ENCODE measurements around the gene SYT10. TPM values are rescaled to one million over a fixed set of nuclear protein-coding genes. Genes with fewer than 3 reads are reported as not detected.

Gene SYT10
- total RNA-seq, 2 donors from 2014 or later, result 0.41 to 0.68 TPM

- intact Hi-C loops (cut with DNase I), result no loop called here
- H3K36me3 ChIP-seq, result no peaks in the 10 kb centered on the region
- under 1% methylated on average over 68 of the region's 68 CpGs for WGBS
- H3K9me3 ChIP-seq, result no peaks in the 10 kb centered on the region
- H3K27ac ChIP-seq, result no peak overlapping the region
- no peak for DNase-seq (ENCODE audit: low spot score)
- H3K4me3 ChIP-seq, result peak overlapping the region; percentile 35 to 40
- no peaks in the 10 kb centered on the region for H3K4me1 ChIP-seq (replicated peaks)
- H3K27me3 ChIP-seq (replicated peaks; ENCODE audit: insufficient read depth), result no peaks in the 10 kb centered on the region
- no peak for TF ChIP-seq POLR2AphosphoS5 (IDR thresholded peaks at IDR 0.05)
- no peak for TF ChIP-seq POLR2A (IDR thresholded peaks at IDR 0.05)
- TF ChIP-seq CTCF (IDR thresholded peaks at IDR 0.05), result no peak
Measured at GRCh38 chr12:33438851-33439586, 600 bp downstream of the SYT10 start.

GRCh38 chr12:33438025-33438772, 1.4 kb downstream of the SYT10 start:
- 15% methylated on average over 28 of the region's 28 CpGs for WGBS
- Histone ChIP-seq H3K9me3 (no peaks in the 10 kb centered on the region), H3K4me1 (replicated peaks) (no peaks in the 10 kb centered on the region), H3K36me3 (no peaks in the 10 kb centered on the region), H3K27ac (no peak overlapping the region), H3K4me3 (peak overlapping the region; percentile 35 to 40), H3K27me3 (replicated peaks; ENCODE audit: insufficient read depth) (no peaks in the 10 kb centered on the region)
- intact Hi-C loops (cut with DNase I), result no loop called here
- DNase-seq (ENCODE audit: low spot score), result no peak
- TF ChIP-seq POLR2AphosphoS5 (IDR thresholded peaks at IDR 0.05) (no peak), CTCF (IDR thresholded peaks at IDR 0.05) (no peak)

GRCh38 chr12:33437598-33437997, 2.0 kb downstream of the SYT10 start:
- no peak for DNase-seq (ENCODE audit: low spot score)
- no peaks in the 10 kb centered on the region for H3K9me3 ChIP-seq
- TF ChIP-seq CTCF (IDR thresholded peaks at IDR 0.05), result no peak
- TF ChIP-seq POLR2AphosphoS5 (IDR thresholded peaks at IDR 0.05), result no peak
- TF ChIP-seq POLR2A (IDR thresholded peaks at IDR 0.05), result no peak
- H3K4me3 ChIP-seq, result no peak overlapping the region
- H3K4me1 ChIP-seq (replicated peaks), result no peaks in the 10 kb centered on the region
- no peaks in the 10 kb centered on the region for H3K27me3 ChIP-seq (replicated peaks; ENCODE audit: insufficient read depth)
- intact Hi-C loops (cut with DNase I), result no loop called here
- WGBS, result 56% methylated on average over 7 of the region's 7 CpGs
- H3K27ac ChIP-seq, result no peak overlapping the region
- H3K36me3 ChIP-seq, result no peaks in the 10 kb centered on the region

GRCh38 chr12:33432992-33433391, 6.6 kb downstream of the SYT10 start:
- Histone ChIP-seq H3K9me3 (no peaks in the 10 kb centered on the region), H3K4me3 (no peak overlapping the region), H3K36me3 (no peaks in the 10 kb centered on the region), H3K4me1 (replicated peaks) (no peaks in the 10 kb centered on the region), H3K27ac (no peak overlapping the region), H3K27me3 (replicated peaks; ENCODE audit: insufficient read depth) (no peaks in the 10 kb centered on the region)
- DNase-seq (ENCODE audit: low spot score), result no peak
- intact Hi-C loops (cut with DNase I), result no loop called here
- TF ChIP-seq CTCF (IDR thresholded peaks at IDR 0.05) (no peak), POLR2AphosphoS5 (IDR thresholded peaks at IDR 0.05) (no peak), POLR2A (IDR thresholded peaks at IDR 0.05) (no peak)

- TF ChIP-seq CTCF (IDR thresholded peaks at IDR 0.05) (no peak), POLR2AphosphoS5 (IDR thresholded peaks at IDR 0.05) (no peak), POLR2A (IDR thresholded peaks at IDR 0.05) (no peak)
- intact Hi-C loops (cut with DNase I), result no loop called here
- H3K36me3 ChIP-seq, result no peaks in the 10 kb centered on the region
- DNase-seq (ENCODE audit: low spot score), result no peak
- H3K4me3 ChIP-seq, result no peak overlapping the region
- WGBS, result 94% methylated on average over 1 of the region's 1 CpG
- no peaks in the 10 kb centered on the region for H3K27me3 ChIP-seq (replicated peaks; ENCODE audit: insufficient read depth)
- H3K27ac ChIP-seq, result no peak overlapping the region
- H3K9me3 ChIP-seq, result no peaks in the 10 kb centered on the region
- no peaks in the 10 kb centered on the region for H3K4me1 ChIP-seq (replicated peaks)
Measured at GRCh38 chr12:33431648-33432047, 8.0 kb downstream of the SYT10 start.

Data from prostate gland (tissue), 2 donors.